HEK293 (cell line): Measurements from ENCODE around the gene DPYD.

Experiments used
- CTCF ChIA-PET: fragments of 350-600 bp; formaldehyde crosslinking; extraction: SDS; loops from one replicate; lab custom pipeline; 2021; ENCODE audit warnings: antibody characterized with exemption; lab: Yijun Ruan, JAX
- POLR2A ChIA-PET: fragments of 300-600 bp; formaldehyde crosslinking; extraction: SDS; loops from one replicate; lab custom pipeline; 2020; ENCODE audit warnings: antibody characterized with exemption, inconsistent platforms; lab: Yijun Ruan, JAX
- H3K27ac ChIP-seq: fragments of 200-500 bp; sonication (Bioruptor generic); 2 replicates; pipeline ENCODE4 v1.5.1; 2014; ENCODE audit warnings: low read depth, low read length, control low read depth, inconsistent platforms; ENCODE audit errors: extremely low read depth
- H3K36me3 ChIP-seq, 2 experiments: fragments of 200-500 bp in 1 of 2; sonication (Bioruptor generic) in 1 of 2; 1 replicate in 1 of 2; 2 replicates in 1 of 2; pipeline ENCODE4 v1.5.1; 2014 to 2017; ENCODE audit warnings: inconsistent platforms in 2 of 2, low read length in 2 of 2; ENCODE audit not compliant: control insufficient read depth in 2 of 2, insufficient read depth in 1 of 2
- H3K4me1 ChIP-seq: fragments of 200-500 bp; sonication (Bioruptor generic); 2 replicates; pipeline ENCODE4 v1.5.1; 2014; ENCODE audit warnings: mild to moderate bottlenecking, low read length, inconsistent platforms; ENCODE audit not compliant: control insufficient read depth, insufficient read depth
- H3K4me3 ChIP-seq: 2 replicates; pipeline ENCODE4 v1.5.1; 2011; ENCODE audit warnings: low read depth, mild to moderate bottlenecking, control low read depth, low read length, moderate library complexity
- H3K9me3 ChIP-seq: fragments of 200-500 bp; sonication (Bioruptor generic); 2 replicates; pipeline ENCODE4 v1.5.1; 2014; ENCODE audit warnings: low read depth, low read length, inconsistent platforms; ENCODE audit not compliant: control insufficient read depth, insufficient read depth
- EGR2 ChIP-seq: fragments of 450-650 bp; formaldehyde crosslinking; IDR thresholded peaks from 2 replicates; pipeline ENCODE4 v1.5.1; 2016; ENCODE audit warnings: low read depth, missing biosample characterization, missing genetic modification characterization
- FEZF1 ChIP-seq: fragments of 450-650 bp; formaldehyde crosslinking; IDR thresholded peaks from 2 replicates; pipeline ENCODE4 v1.5.1; 2016; ENCODE audit warnings: missing biosample characterization, missing genetic modification characterization
- IKZF3 ChIP-seq: fragments of 450-650 bp; IDR thresholded peaks from 2 replicates; pipeline ENCODE4 v1.5.0; 2018; ENCODE audit warnings: missing biosample characterization, mild to moderate bottlenecking, missing genetic modification characterization, moderate library complexity
- KLF7 ChIP-seq: fragments of 450-650 bp; formaldehyde crosslinking; IDR thresholded peaks from 2 replicates; pipeline ENCODE4 v1.5.1; 2016; ENCODE audit warnings: missing biosample characterization, missing genetic modification characterization, borderline replicate concordance
- MZF1 ChIP-seq: fragments of 450-650 bp; formaldehyde crosslinking; IDR thresholded peaks from 2 replicates; pipeline ENCODE4 v1.5.1; 2017; ENCODE audit warnings: missing biosample characterization, missing genetic modification characterization, borderline replicate concordance
- PBX3 ChIP-seq: sonication (generic); formaldehyde crosslinking; IDR thresholded peaks from 2 replicates; pipeline ENCODE4 v1.8.1; 2022; ENCODE audit warnings: mild to moderate bottlenecking, moderate library complexity, missing genetic modification reagents
- PRDM10 ChIP-seq: fragments of 450-650 bp; formaldehyde crosslinking; IDR thresholded peaks from 2 replicates; pipeline ENCODE4 v1.5.1; 2016; ENCODE audit warnings: missing biosample characterization, missing genetic modification characterization
- YY1 ChIP-seq: fragments of 450-650 bp; formaldehyde crosslinking; IDR thresholded peaks from 2 replicates; pipeline ENCODE4 v1.5.1; 2018; ENCODE audit warnings: missing biosample characterization, missing genetic modification characterization
- ZBTB20 ChIP-seq: fragments of 450-650 bp; formaldehyde crosslinking; IDR thresholded peaks from 2 replicates; pipeline ENCODE4 v1.5.1; 2016; ENCODE audit warnings: missing biosample characterization, missing genetic modification characterization
- ZBTB7A ChIP-seq: fragments of 450-650 bp; formaldehyde crosslinking; IDR thresholded peaks from 2 replicates; pipeline ENCODE4 v1.5.1; 2016; ENCODE audit warnings: low read depth, missing biosample characterization, missing genetic modification characterization
- ZEB2 ChIP-seq: fragments of 450-650 bp; formaldehyde crosslinking; IDR thresholded peaks from 2 replicates; pipeline ENCODE4 v1.5.1; 2016; ENCODE audit warnings: missing biosample characterization, missing genetic modification characterization
- ZNF157 ChIP-seq: fragments of 450-650 bp; formaldehyde crosslinking; IDR thresholded peaks from 2 replicates; pipeline ENCODE4 v1.5.1; 2016; ENCODE audit warnings: missing biosample characterization, missing genetic modification characterization
- ZNF2 ChIP-seq: fragments of 450-650 bp; formaldehyde crosslinking; IDR thresholded peaks from 2 replicates; pipeline ENCODE4 v1.5.1; 2016; ENCODE audit warnings: missing biosample characterization, missing genetic modification characterization
- ZNF24 ChIP-seq: fragments of 450-650 bp; formaldehyde crosslinking; IDR thresholded peaks from 2 replicates; pipeline ENCODE4 v1.5.1; 2016; ENCODE audit warnings: missing biosample characterization, missing genetic modification characterization
- ZNF274 ChIP-seq, 2 experiments: fragments of 200-500 bp in 1 of 2; fragments of 450-650 bp in 1 of 2; sonication (Bioruptor generic) in 1 of 2; formaldehyde crosslinking in 1 of 2; IDR thresholded peaks; 2 replicates each; pipeline versions ENCODE4 v1.5.1 to v1.6.1; 2014 to 2016; ENCODE audit warnings: borderline replicate concordance in 1 of 2, inconsistent platforms in 1 of 2, low read length in 1 of 2, missing biosample characterization in 1 of 2, missing genetic modification characterization in 1 of 2
- ZNF280C ChIP-seq: fragments of 450-650 bp; formaldehyde crosslinking; IDR thresholded peaks from 2 replicates; pipeline ENCODE4 v1.5.1; 2016; ENCODE audit warnings: missing biosample characterization, missing genetic modification characterization
- ZNF292 ChIP-seq: fragments of 450-650 bp; formaldehyde crosslinking; IDR thresholded peaks from 2 replicates; pipeline ENCODE4 v1.5.1; 2016; ENCODE audit warnings: low read depth, missing biosample characterization, missing genetic modification characterization, borderline replicate concordance
- ZNF302 ChIP-seq: fragments of 450-650 bp; formaldehyde crosslinking; IDR thresholded peaks from 2 replicates; pipeline ENCODE4 v1.5.1; 2016; ENCODE audit warnings: missing biosample characterization, missing genetic modification characterization, low read depth
- ZNF324 ChIP-seq: fragments of 450-650 bp; formaldehyde crosslinking; IDR thresholded peaks from 2 replicates; pipeline ENCODE4 v1.5.1; 2016; ENCODE audit warnings: missing biosample characterization, missing genetic modification characterization
- ZNF341 ChIP-seq: fragments of 450-650 bp; formaldehyde crosslinking; IDR thresholded peaks from 2 replicates; pipeline ENCODE4; 2016; ENCODE audit warnings: low read depth, missing biosample characterization, missing genetic modification characterization
- ZNF433 ChIP-seq: fragments of 450-650 bp; formaldehyde crosslinking; IDR thresholded peaks from 2 replicates; pipeline ENCODE4 v1.5.1; 2016; ENCODE audit warnings: missing biosample characterization, missing genetic modification characterization, low read depth
- ZNF48 ChIP-seq: fragments of 450-650 bp; formaldehyde crosslinking; IDR thresholded peaks from 2 replicates; pipeline ENCODE4 v1.5.1; 2016; ENCODE audit warnings: missing biosample characterization, missing genetic modification characterization
- ZNF514 ChIP-seq: fragments of 450-650 bp; formaldehyde crosslinking; IDR thresholded peaks from 2 replicates; pipeline ENCODE4 v1.5.1; 2016; ENCODE audit warnings: missing biosample characterization, missing genetic modification characterization
- ZNF623 ChIP-seq: fragments of 450-650 bp; formaldehyde crosslinking; IDR thresholded peaks from 2 replicates; pipeline ENCODE4 v1.5.1; 2016; ENCODE audit warnings: missing biosample characterization, missing genetic modification characterization
- ZNF658 ChIP-seq: fragments of 450-650 bp; formaldehyde crosslinking; IDR thresholded peaks from 2 replicates; pipeline ENCODE4; 2016; ENCODE audit warnings: missing biosample characterization, missing genetic modification characterization
- ZXDB ChIP-seq: fragments of 450-650 bp; formaldehyde crosslinking; IDR thresholded peaks from 2 replicates; pipeline ENCODE4 v1.5.1; 2016; ENCODE audit warnings: missing biosample characterization, missing genetic modification characterization
- TF ChIP-seq, protein P1 (sequence below): fragments of 450-650 bp; IDR thresholded peaks from 2 replicates; pipeline ENCODE4 v1.5.1; 2018; ENCODE audit warnings: missing biosample characterization, missing genetic modification characterization
- TF ChIP-seq, protein P2 (sequence below): IDR thresholded peaks from 2 replicates; pipeline ENCODE4 v1.6.1; 2011; ENCODE audit warnings: mild to moderate bottlenecking, low read depth, low read length, borderline replicate concordance

Gene DPYD

DNA sequence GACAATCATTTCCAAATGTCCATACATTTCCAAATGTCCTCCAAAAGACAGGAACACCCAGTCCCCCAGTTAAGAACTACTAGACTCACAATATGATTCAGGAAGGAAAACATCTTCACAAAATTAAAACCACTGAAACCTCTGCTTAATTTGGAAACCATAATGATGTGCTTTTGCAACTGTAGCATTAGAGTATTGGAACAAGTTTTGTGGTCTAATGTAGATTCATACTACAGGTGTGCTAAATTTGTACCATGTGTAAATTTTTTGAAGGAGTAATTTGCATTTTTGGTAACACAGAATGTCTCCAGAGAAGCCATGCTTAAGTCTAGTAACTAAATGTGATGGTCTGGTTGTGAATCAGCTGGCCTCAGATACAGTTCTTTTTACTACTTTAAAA lies 129.6 kb downstream of the DPYD start:
- no peak overlapping the region for H3K27ac ChIP-seq
- H3K9me3 ChIP-seq, result no peaks in the 10 kb centered on the region
- TF ChIP-seq ZBTB20 (tag by site-specific recombination), result no peak
- no peak for TF ChIP-seq ZNF2 (tag by site-specific recombination)
- no peak for TF ChIP-seq IKZF3 (tag by site-specific recombination)
- TF ChIP-seq, protein P1, sequence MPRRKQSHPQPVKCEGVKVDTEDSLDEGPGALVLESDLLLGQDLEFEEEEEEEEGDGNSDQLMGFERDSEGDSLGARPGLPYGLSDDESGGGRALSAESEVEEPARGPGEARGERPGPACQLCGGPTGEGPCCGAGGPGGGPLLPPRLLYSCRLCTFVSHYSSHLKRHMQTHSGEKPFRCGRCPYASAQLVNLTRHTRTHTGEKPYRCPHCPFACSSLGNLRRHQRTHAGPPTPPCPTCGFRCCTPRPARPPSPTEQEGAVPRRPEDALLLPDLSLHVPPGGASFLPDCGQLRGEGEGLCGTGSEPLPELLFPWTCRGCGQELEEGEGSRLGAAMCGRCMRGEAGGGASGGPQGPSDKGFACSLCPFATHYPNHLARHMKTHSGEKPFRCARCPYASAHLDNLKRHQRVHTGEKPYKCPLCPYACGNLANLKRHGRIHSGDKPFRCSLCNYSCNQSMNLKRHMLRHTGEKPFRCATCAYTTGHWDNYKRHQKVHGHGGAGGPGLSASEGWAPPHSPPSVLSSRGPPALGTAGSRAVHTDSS, result no peak
- TF ChIP-seq FEZF1 (tag by site-specific recombination), result no peak
- no peak for TF ChIP-seq ZNF514
- no peak for TF ChIP-seq ZNF24 (tag by site-specific recombination)
- TF ChIP-seq ZNF292 (tag by site-specific recombination), result no peak
- TF ChIP-seq, protein P2, sequence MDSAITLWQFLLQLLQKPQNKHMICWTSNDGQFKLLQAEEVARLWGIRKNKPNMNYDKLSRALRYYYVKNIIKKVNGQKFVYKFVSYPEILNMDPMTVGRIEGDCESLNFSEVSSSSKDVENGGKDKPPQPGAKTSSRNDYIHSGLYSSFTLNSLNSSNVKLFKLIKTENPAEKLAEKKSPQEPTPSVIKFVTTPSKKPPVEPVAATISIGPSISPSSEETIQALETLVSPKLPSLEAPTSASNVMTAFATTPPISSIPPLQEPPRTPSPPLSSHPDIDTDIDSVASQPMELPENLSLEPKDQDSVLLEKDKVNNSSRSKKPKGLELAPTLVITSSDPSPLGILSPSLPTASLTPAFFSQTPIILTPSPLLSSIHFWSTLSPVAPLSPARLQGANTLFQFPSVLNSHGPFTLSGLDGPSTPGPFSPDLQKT, result no peak
- no peak for TF ChIP-seq ZNF48 (tag by site-specific recombination)
- no peak for TF ChIP-seq YY1 (tag by site-specific recombination)
- no peak for TF ChIP-seq KLF7
- no peak for TF ChIP-seq ZEB2 (tag by site-specific recombination)
- no peak for TF ChIP-seq PRDM10 (tag by site-specific recombination)
- no peak for TF ChIP-seq ZNF324 (tag by site-specific recombination)
- no peak for TF ChIP-seq ZNF623
- TF ChIP-seq ZBTB7A (tag by site-specific recombination), result no peak
- TF ChIP-seq EGR2 (tag by site-specific recombination), result no peak
- TF ChIP-seq ZNF341 (tag by site-specific recombination), result no peak
- no peak for TF ChIP-seq PBX3 (CRISPR knock-in tag)
- ChIA-PET POLR2A (no interaction called here), CTCF (interaction anchor here (0.7 kb wide), 1 partner anchor 16 kb away, joined by 4 read pairs; no protein-coding TSS in a partner anchor)
- no peak overlapping the region for H3K4me3 ChIP-seq
- no peaks in the 10 kb centered on the region for H3K36me3 ChIP-seq
- H3K4me1 ChIP-seq, result no peaks in the 10 kb centered on the region

GRCh38 chr1:97787231-97787630 lies 133.6 kb downstream of the DPYD start:
- ChIA-PET POLR2A (no interaction called here), CTCF (interaction anchor here (0.6 kb wide), 1 partner anchor 257 kb away, joined by 3 read pairs; no protein-coding TSS in a partner anchor)
- Histone ChIP-seq H3K4me1 (no peaks in the 10 kb centered on the region), H3K9me3 (no peaks in the 10 kb centered on the region), H3K4me3 (no peak overlapping the region), H3K27ac (no peak overlapping the region), H3K36me3 (no peaks in the 10 kb centered on the region)
- TF ChIP-seq ZXDB (tag by site-specific recombination), result no peak
- TF ChIP-seq ZBTB20 (tag by site-specific recombination), result no peak
- TF ChIP-seq ZNF658 (tag by site-specific recombination), result no peak
- TF ChIP-seq ZNF280C (tag by site-specific recombination), result no peak
- TF ChIP-seq ZNF514, result no peak
- no peak for TF ChIP-seq ZNF433 (tag by site-specific recombination)
- no peak for TF ChIP-seq MZF1 (tag by site-specific recombination)
- no peak for TF ChIP-seq ZNF274 (IDR thresholded peaks at IDR 0.05; ENCODE audit: low read length)
- no peak for TF ChIP-seq ZNF274 (tag by site-specific recombination; IDR thresholded peaks at IDR 0.05; ENCODE audit: borderline replicate concordance)
- TF ChIP-seq ZNF157 (tag by site-specific recombination), result no peak
- no peak for TF ChIP-seq ZNF302 (tag by site-specific recombination)
